SU-DHL-6 (cell line): Measurements from ENCODE around the gene PNN.

ENCODE experiments used
- EZH2phosphoT487 ChIP-seq: fragments of 200-600 bp; sonication (generic), shearing (Covaris generic); conservative IDR thresholded peaks from 2 replicates; pipeline ENCODE4 v1.6.1; 2018; ENCODE audit warnings: mild to moderate bottlenecking, antibody characterized with exemption, low read length, moderate library complexity, mixed read lengths
- TF ChIP-seq, protein P1 (sequence below): fragments of 200-600 bp; sonication (generic); IDR thresholded peaks from one replicate; pipeline ENCODE4 v1.5.1; 2017; ENCODE audit warnings: antibody characterized with exemption, mild to moderate bottlenecking, low read length, moderate library complexity; ENCODE audit not compliant: insufficient read depth, poor library complexity, severe bottlenecking

- TF ChIP-seq, protein P1, sequence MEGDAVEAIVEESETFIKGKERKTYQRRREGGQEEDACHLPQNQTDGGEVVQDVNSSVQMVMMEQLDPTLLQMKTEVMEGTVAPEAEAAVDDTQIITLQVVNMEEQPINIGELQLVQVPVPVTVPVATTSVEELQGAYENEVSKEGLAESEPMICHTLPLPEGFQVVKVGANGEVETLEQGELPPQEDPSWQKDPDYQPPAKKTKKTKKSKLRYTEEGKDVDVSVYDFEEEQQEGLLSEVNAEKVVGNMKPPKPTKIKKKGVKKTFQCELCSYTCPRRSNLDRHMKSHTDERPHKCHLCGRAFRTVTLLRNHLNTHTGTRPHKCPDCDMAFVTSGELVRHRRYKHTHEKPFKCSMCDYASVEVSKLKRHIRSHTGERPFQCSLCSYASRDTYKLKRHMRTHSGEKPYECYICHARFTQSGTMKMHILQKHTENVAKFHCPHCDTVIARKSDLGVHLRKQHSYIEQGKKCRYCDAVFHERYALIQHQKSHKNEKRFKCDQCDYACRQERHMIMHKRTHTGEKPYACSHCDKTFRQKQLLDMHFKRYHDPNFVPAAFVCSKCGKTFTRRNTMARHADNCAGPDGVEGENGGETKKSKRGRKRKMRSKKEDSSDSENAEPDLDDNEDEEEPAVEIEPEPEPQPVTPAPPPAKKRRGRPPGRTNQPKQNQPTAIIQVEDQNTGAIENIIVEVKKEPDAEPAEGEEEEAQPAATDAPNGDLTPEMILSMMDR = no peak
- TF ChIP-seq EZH2phosphoT487 = no peak
These were observed 44.0 kb downstream of the PNN start for GRCh38 chr14:39219075-39219499.
